B cell (primary cell): ENCODE measurements around the gene TP63. TPM values are rescaled to one million over a fixed set of nuclear protein-coding genes. Genes with fewer than 3 reads are reported as not detected.

Experiments used
- ATAC-seq: fragments of 200-7000 bp; cut with Tn5 transposase; one replicate; pipeline ENCODE4 v1.10.0; 2021; ENCODE audit warnings: low read depth, mild to moderate bottlenecking, moderate number of reproducible peaks, moderate library complexity
- CTCF ChIA-PET: fragments of 350-600 bp; sonication (Branson Sonifier 250); formaldehyde crosslinking; loops from one replicate; lab custom pipeline; 2021; ENCODE audit warnings: antibody characterized with exemption, inconsistent platforms; lab: Charles Lee
- POLR2A ChIA-PET: fragments of 350-600 bp; sonication (Branson Sonifier 250); formaldehyde crosslinking; loops from one replicate; lab custom pipeline; 2021; ENCODE audit warnings: antibody characterized with exemption; lab: Charles Lee
- DNase-seq: peaks from one replicate; pipeline ENCODE4 v3.0.0; 2013
- H2AFZ ChIP-seq: 2 replicates; pipeline ENCODE4 v1.6.1; 2012; ENCODE audit warnings: mild to moderate bottlenecking, low read depth, low read length; ENCODE audit not compliant: insufficient read depth, poor library complexity, severe bottlenecking
- H3K27ac ChIP-seq, 2 donors: 1 replicate in 1 of 2; 2 replicates in 1 of 2; pipeline ENCODE4 v1.5.1; 2012 to 2013; ENCODE audit warnings: low read length in 2 of 2, mild to moderate bottlenecking in 2 of 2, moderate library complexity in 1 of 2
- H3K27me3 ChIP-seq, 4 experiments: fragments of 200-600 bp in 1 of 4; sonication (generic) in 1 of 4; replicated peaks in 1 of 4; 1 replicate in 2 of 4; 2 replicates in 2 of 4; pipeline versions ENCODE4 v1.6.1 to v1.7.0; 2013 to 2016; ENCODE audit warnings: low read length in 3 of 4, mild to moderate bottlenecking in 2 of 4, mixed read lengths in 1 of 4, moderate library complexity in 1 of 4; ENCODE audit not compliant: insufficient read depth in 4 of 4, control insufficient read depth in 3 of 4; ENCODE audit errors: control extremely low read depth in 1 of 4
- H3K36me3 ChIP-seq, 2 experiments: replicated peaks in 1 of 2; 1 replicate in 1 of 2; 2 replicates in 1 of 2; pipeline versions ENCODE4 v1.6.1 to v1.7.1; 2013; ENCODE audit warnings: low read length in 1 of 2; ENCODE audit not compliant: insufficient read depth in 2 of 2, control insufficient read depth in 1 of 2; ENCODE audit errors: control extremely low read depth in 1 of 2, extremely low read depth in 1 of 2
- H3K4me1 ChIP-seq, 2 donors: fragments of 200-600 bp in 1 of 2; sonication (generic) in 1 of 2; 1 replicate in 1 of 2; 2 replicates in 1 of 2; pipeline versions ENCODE4 v1.5.1 to v1.6.1; 2013 to 2017; ENCODE audit warnings: low read length in 2 of 2; ENCODE audit not compliant: control insufficient read depth in 2 of 2, insufficient read depth in 2 of 2
- H3K4me2 ChIP-seq: replicated peaks from 2 replicates; pipeline ENCODE3; 2012; ENCODE audit warnings: mild to moderate bottlenecking, low read depth, low read length; ENCODE audit not compliant: poor library complexity, severe bottlenecking
- H3K4me3 ChIP-seq, 5 experiments: fragments of 200-600 bp in 1 of 5; sonication (generic) in 1 of 5; 1 replicate in 3 of 5; 2 replicates in 2 of 5; pipeline versions ENCODE4 v1.5.1 to v1.7.0; 2011 to 2016; ENCODE audit warnings: low read length in 4 of 5, mild to moderate bottlenecking in 4 of 5, low read depth in 2 of 5, control low read depth in 1 of 5, moderate library complexity in 1 of 5; ENCODE audit not compliant: insufficient read depth in 1 of 5; ENCODE audit errors: control extremely low read depth in 1 of 5, extremely low read depth in 1 of 5
- H3K79me2 ChIP-seq: fragments of 200-600 bp; sonication (generic); one replicate; pipeline ENCODE4 v1.6.0; 2016; ENCODE audit warnings: low read length; ENCODE audit not compliant: control insufficient read depth, insufficient read depth
- H3K9ac ChIP-seq: fragments of 200-600 bp; sonication (generic); 2 replicates; pipeline ENCODE4 v1.6.1; 2017; ENCODE audit warnings: mild to moderate bottlenecking, low read length, moderate library complexity
- H3K9me3 ChIP-seq, 3 donors: one replicate each; pipeline versions ENCODE4 v1.6.1 to v1.7.1; 2013; ENCODE audit warnings: low read length in 2 of 3; ENCODE audit not compliant: control insufficient read depth in 2 of 3, insufficient read depth in 1 of 3; ENCODE audit errors: control extremely low read depth in 1 of 3
- H4K20me1 ChIP-seq: 2 replicates; pipeline ENCODE4 v1.6.0; 2012; ENCODE audit warnings: mild to moderate bottlenecking, low read length; ENCODE audit not compliant: insufficient read depth, control insufficient read depth, poor library complexity, severe bottlenecking
- H3K27ac Mint-ChIP-seq: one replicate; pipeline ENCODE4 v1.8.0; 2021; ENCODE audit warnings: mixed read lengths
- H3K27me3 Mint-ChIP-seq: one replicate; pipeline ENCODE4 v1.8.0; 2021; ENCODE audit warnings: mixed read lengths
- H3K4me1 Mint-ChIP-seq: one replicate; pipeline ENCODE4 v1.8.0; 2021; ENCODE audit warnings: mixed read lengths
- H3K4me3 Mint-ChIP-seq: one replicate; pipeline ENCODE4 v1.8.0; 2021; ENCODE audit warnings: mixed read lengths
- H3K9me3 Mint-ChIP-seq: one replicate; pipeline ENCODE4 v1.8.0; 2022; ENCODE audit warnings: mixed read lengths; ENCODE audit not compliant: insufficient read depth
- EZH2 ChIP-seq: IDR thresholded peaks from 2 replicates; pipeline ENCODE4 v1.6.1; 2012; ENCODE audit warnings: borderline replicate concordance, low read depth, mild to moderate bottlenecking, moderate library complexity, low read length; ENCODE audit not compliant: insufficient read depth, poor library complexity, severe bottlenecking
- WGBS: methylation state at CpG from one replicate; pipeline ENCODE4 v1.1.5; 2013; ENCODE audit warnings: missing lambda C conversion rate; ENCODE audit not compliant: insufficient coverage; 5-methylcytosine and 5-hydroxymethylcytosine counted together
- intact Hi-C: fragments of 100-400 bp; cut with micrococcal nuclease; formaldehyde crosslinking; loops from one replicate; pipeline ENCODE4 v1.10.0; 2022
- polyA plus RNA-seq: library from polyadenylated mRNA; depleted of rRNA; stranded (reverse); fragments of >200 nt; gene quantifications from 2 replicates; pipeline ENCODE4 v1.2.3, GENCODE V29; 2012
- total RNA-seq, 2 donors: library from RNA; stranded (reverse); fragments of 120-200 nt in 1 of 2; gene quantifications; 1 replicate in 1 of 2; 2 replicates in 1 of 2; pipeline versions ENCODE4 v1.2.3 to v1.2.4, GENCODE V29; 2013 to 2022
- TF ChIP-seq, protein P1 (sequence below): fragments of 200-600 bp; IDR thresholded peaks from one replicate; pipeline ENCODE4 v1.8.0; 2022; ENCODE audit warnings: antibody characterized with exemption, mild to moderate bottlenecking

Gene TP63
- total and polyA plus RNA-seq, 2 donors (not counting 1 experiment from before 2014, with no cell fraction given): 1.2 to 2.0 TPM

DNA sequence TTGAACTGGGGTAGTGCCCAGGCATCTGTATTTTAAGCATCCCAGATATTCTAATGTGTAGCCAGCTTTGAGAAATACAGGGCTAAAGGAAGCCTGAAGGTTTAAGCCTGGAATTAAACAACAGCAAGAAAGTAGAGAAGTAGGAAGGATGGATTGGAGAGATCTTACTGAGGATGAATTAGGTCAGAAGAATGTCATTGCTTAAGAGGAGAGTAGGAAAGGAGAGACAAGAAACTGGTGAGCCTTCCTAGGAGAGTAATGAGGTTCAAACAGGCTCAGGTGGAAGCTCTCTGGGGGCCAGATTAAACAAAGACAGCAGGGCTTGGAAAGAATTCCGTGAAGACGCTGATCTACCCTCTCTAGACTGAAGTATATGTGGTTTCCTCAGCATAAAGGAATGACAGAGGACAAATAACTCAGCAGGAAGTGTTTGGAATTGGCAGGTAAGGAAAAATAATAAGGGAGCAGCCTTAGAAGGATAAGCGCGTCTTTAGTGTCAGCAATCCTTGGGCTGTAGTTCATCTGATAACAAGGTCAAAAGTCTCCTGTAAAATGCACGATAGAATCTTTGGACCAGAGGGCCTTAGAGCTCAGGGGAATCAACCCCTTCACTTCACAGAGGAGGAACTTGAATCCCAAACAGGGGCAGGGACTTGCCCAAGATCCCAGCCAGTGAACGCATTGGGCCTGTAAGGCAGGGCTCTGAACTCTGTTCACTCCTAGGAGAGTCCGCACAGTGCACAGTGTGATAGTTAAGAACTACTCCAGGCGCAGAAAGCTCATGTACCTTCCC lies 90.9 kb downstream of the TP63 start:
- H3K4me2 ChIP-seq: no peak overlapping the region
- no peak overlapping the region for H3K4me3 ChIP-seq
- Mint-ChIP-seq H3K9me3 (no peaks in the 10 kb centered on the region), H3K27me3 (no peaks in the 10 kb centered on the region), H3K27ac (no peak overlapping the region), H3K4me1 (no peaks in the 10 kb centered on the region), H3K4me3 (no peak overlapping the region)
- no peak overlapping the region for H2AFZ ChIP-seq
- H3K9me3 ChIP-seq: no peaks in the 10 kb centered on the region
- H3K27me3 ChIP-seq: no peaks in the 10 kb centered on the region
- POLR2A ChIA-PET: no interaction called here
- H3K36me3 ChIP-seq: no peaks in the 10 kb centered on the region
- no peak for DNase-seq
- 82% methylated on average over 2 of the region's 8 CpGs for WGBS
- no peak overlapping the region for H3K27ac ChIP-seq
- no peaks in the 10 kb centered on the region for H3K4me1 ChIP-seq
- TF ChIP-seq EZH2: no peak
- TF ChIP-seq, protein P1, sequence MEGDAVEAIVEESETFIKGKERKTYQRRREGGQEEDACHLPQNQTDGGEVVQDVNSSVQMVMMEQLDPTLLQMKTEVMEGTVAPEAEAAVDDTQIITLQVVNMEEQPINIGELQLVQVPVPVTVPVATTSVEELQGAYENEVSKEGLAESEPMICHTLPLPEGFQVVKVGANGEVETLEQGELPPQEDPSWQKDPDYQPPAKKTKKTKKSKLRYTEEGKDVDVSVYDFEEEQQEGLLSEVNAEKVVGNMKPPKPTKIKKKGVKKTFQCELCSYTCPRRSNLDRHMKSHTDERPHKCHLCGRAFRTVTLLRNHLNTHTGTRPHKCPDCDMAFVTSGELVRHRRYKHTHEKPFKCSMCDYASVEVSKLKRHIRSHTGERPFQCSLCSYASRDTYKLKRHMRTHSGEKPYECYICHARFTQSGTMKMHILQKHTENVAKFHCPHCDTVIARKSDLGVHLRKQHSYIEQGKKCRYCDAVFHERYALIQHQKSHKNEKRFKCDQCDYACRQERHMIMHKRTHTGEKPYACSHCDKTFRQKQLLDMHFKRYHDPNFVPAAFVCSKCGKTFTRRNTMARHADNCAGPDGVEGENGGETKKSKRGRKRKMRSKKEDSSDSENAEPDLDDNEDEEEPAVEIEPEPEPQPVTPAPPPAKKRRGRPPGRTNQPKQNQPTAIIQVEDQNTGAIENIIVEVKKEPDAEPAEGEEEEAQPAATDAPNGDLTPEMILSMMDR: no peak
- CTCF ChIA-PET: no interaction called here
- no peaks in the 10 kb centered on the region for H3K79me2 ChIP-seq
- H4K20me1 ChIP-seq: no peaks in the 10 kb centered on the region
- no peak for ATAC-seq
- intact Hi-C loops: no loop called here
- H3K9ac ChIP-seq: no peak overlapping the region

DNA sequence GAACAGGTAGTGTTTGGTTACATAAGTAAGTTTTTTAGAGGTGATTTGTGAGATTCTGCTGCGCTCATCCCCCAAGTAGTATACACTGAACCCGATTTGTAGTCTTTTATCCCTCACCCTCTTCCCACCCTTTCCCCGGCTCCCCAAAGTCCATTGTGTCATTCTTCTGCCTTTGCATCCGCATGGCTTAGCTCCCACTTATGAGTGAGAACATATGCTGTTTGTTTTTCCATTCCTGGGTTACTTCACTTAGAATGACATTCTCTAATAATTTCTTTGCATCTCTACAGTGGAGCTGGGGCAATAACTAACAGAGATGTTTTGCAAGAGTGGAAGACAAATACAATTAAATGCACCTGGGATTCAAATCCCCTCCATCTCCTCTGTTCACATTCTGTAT lies 93.2 kb downstream of the TP63 start:
- no peaks in the 10 kb centered on the region for H3K9me3 ChIP-seq
- Mint-ChIP-seq H3K27me3 (no peaks in the 10 kb centered on the region), H3K27ac (no peak overlapping the region), H3K4me1 (no peaks in the 10 kb centered on the region), H3K4me3 (no peak overlapping the region), H3K9me3 (no peaks in the 10 kb centered on the region)
- H3K4me1 ChIP-seq: no peaks in the 10 kb centered on the region
- H4K20me1 ChIP-seq: no peaks in the 10 kb centered on the region
- ChIA-PET CTCF (no interaction called here), POLR2A (no interaction called here)
- H3K9ac ChIP-seq: no peak overlapping the region
- no peak overlapping the region for H3K4me2 ChIP-seq
- H3K36me3 ChIP-seq: no peaks in the 10 kb centered on the region
- ATAC-seq: no peak
- H3K79me2 ChIP-seq: no peaks in the 10 kb centered on the region
- intact Hi-C loops: no loop called here
- TF ChIP-seq, protein P1: no peak
- TF ChIP-seq EZH2: no peak
- DNase-seq: no peak
- no peak overlapping the region for H3K27ac ChIP-seq
- no peak overlapping the region for H3K4me3 ChIP-seq
- no peak overlapping the region for H2AFZ ChIP-seq
- no peaks in the 10 kb centered on the region for H3K27me3 ChIP-seq
- no CpG with 5 or more reads among the region's 4 CpGs for WGBS
